HepG2 (cell line): ENCODE data around the gene MVB12A. TPM values are rescaled to one million over a fixed set of nuclear protein-coding genes. Genes with fewer than 3 reads are reported as not detected.

Experiments
- ATAC-seq: fragments of 200-7000 bp; cut with Tn5 transposase; 3 replicates; pipeline ENCODE4 v1.9.1; 2020; ENCODE audit warnings: mild to moderate bottlenecking, moderate library complexity
- BruUV-seq: library from RNA; stranded (reverse); fragments of 400-500 nt; replicated peaks from 2 replicates; lab custom pipeline; 2021; lab: Mats Ljungman, UMichigan
- CTCF ChIA-PET: fragments of 300-600 bp; formaldehyde crosslinking; extraction: SDS; loops from one replicate; lab custom pipeline; 2021; ENCODE audit warnings: low total read pairs, inconsistent platforms, low intra/inter-chr PET ratio; lab: Yijun Ruan, JAX
- POLR2A ChIA-PET: fragments of 350-600 bp; sonication (Branson Sonifier 250); formaldehyde crosslinking; loops from one replicate; lab custom pipeline; 2020; ENCODE audit warnings: antibody characterized with exemption, inconsistent platforms; lab: Yijun Ruan, JAX
- DNase-seq: peaks from one replicate; pipeline ENCODE4 v3.0.0-alpha.2; 2015; ENCODE audit warnings: low spot score
- FAIRE-seq: peaks from 3 replicates; lab custom pipeline; 2011; peaks lifted over from hg19 to GRCh38; lab: Jason Lieb, UNC
- H2AFZ ChIP-seq: one replicate; pipeline ENCODE4 v1.6.1; 2011; ENCODE audit warnings: low read length, inconsistent platforms
- H3K27ac ChIP-seq: fragments of 300-600 bp; 3 replicates; pipeline ENCODE4 v1.8.0; 2011; ENCODE audit warnings: mixed run types, mild to moderate bottlenecking, mixed read lengths, low read length, inconsistent platforms; ENCODE audit not compliant: insufficient read depth; ENCODE audit errors: extremely low read length
- H3K27me3 ChIP-seq, 2 experiments: fragments of 200-600 bp in 1 of 2; 2 replicates in 1 of 2; 3 replicates in 1 of 2; pipeline versions ENCODE4 v1.6.0 to v1.8.0; 2011; ENCODE audit warnings: low read length in 2 of 2, mild to moderate bottlenecking in 2 of 2, moderate library complexity in 2 of 2, inconsistent platforms in 1 of 2; ENCODE audit not compliant: insufficient read depth in 2 of 2, control insufficient read depth in 1 of 2
- H3K36me3 ChIP-seq, 2 experiments: fragments of 200-600 bp in 1 of 2; replicated peaks in 1 of 2; 2 replicates in 1 of 2; 3 replicates in 1 of 2; pipeline versions ENCODE4 v1.5.1 to v1.8.0; 2011; ENCODE audit warnings: low read length in 2 of 2, inconsistent platforms in 1 of 2; ENCODE audit not compliant: insufficient read depth in 2 of 2, control insufficient read depth in 1 of 2
- H3K4me1 ChIP-seq: 2 replicates; pipeline ENCODE4 v1.5.1; 2012; ENCODE audit warnings: low read length, inconsistent platforms; ENCODE audit not compliant: insufficient read depth
- H3K4me2 ChIP-seq: 2 replicates; pipeline ENCODE4 v1.6.0; 2011; ENCODE audit warnings: low read depth, low read length, inconsistent platforms
- H3K4me3 ChIP-seq, 3 experiments: fragments of 200-600 bp in 1 of 3; sonication (generic), shearing (Covaris generic) in 1 of 3; replicated peaks in 1 of 3; 2 replicates each; pipeline ENCODE4 v1.5.1; 2011 to 2016; ENCODE audit warnings: low read length in 3 of 3, inconsistent platforms in 2 of 3, low read depth in 2 of 3, mild to moderate bottlenecking in 2 of 3, control low read depth in 1 of 3, mixed read lengths in 1 of 3; ENCODE audit not compliant: insufficient read depth in 1 of 3
- H3K79me2 ChIP-seq: one replicate; pipeline ENCODE4 v1.6.1; 2011; ENCODE audit warnings: low read length, inconsistent platforms; ENCODE audit not compliant: insufficient read depth
- H3K9ac ChIP-seq: 2 replicates; pipeline ENCODE4 v1.6.0; 2011; ENCODE audit warnings: mild to moderate bottlenecking, low read depth, low read length, inconsistent platforms; ENCODE audit not compliant: insufficient read depth
- H3K9me3 ChIP-seq: 2 replicates; pipeline ENCODE4 v1.5.1; 2012; ENCODE audit warnings: mild to moderate bottlenecking, low read length
- H4K20me1 ChIP-seq: 2 replicates; pipeline ENCODE4 v1.6.0; 2011; ENCODE audit warnings: inconsistent platforms, mild to moderate bottlenecking, low read length, moderate library complexity; ENCODE audit not compliant: insufficient read depth
- BHLHE40 ChIP-seq: IDR thresholded peaks from 2 replicates; pipeline ENCODE4 v1.6.1; 2011; ENCODE audit warnings: low read length, improper control_type of control experiment
- HNF4A ChIP-seq: sonication (generic); formaldehyde crosslinking; IDR thresholded peaks from 2 replicates; pipeline ENCODE4 v1.4.0; 2020; ENCODE audit warnings: missing genetic modification reagents
- WGBS: methylation state at CpG from one replicate; pipeline ENCODE4 v1.1.6; 2017; ENCODE audit warnings: low lambda C conversion rate; 5-methylcytosine and 5-hydroxymethylcytosine counted together
- in situ Hi-C: cut with HindIII; loops from 2 replicates; pipeline ENCODE4 v1.10.0; 2017; ENCODE audit warnings: low pct_unique_long_range_greater_than_20kb; ENCODE audit not compliant: extremely low pct_ligation_motif_present
- intact Hi-C: fragments of 100-400 bp; cut with micrococcal nuclease; formaldehyde crosslinking; loops from one replicate; pipeline ENCODE4 v1.10.0; 2022; ENCODE audit not compliant: unreplicated experiment
- polyA plus RNA-seq, 8 experiments: library from polyadenylated mRNA; depleted of rRNA in 3 of 8; stranded (reverse) in 7 of 8; unstranded in 1 of 8; fragments of >200 nt; fragmentation: Illumina TruSeq in 4 of 8; extraction: Trizol in 4 of 8; gene quantifications; 2 replicates each; pipeline versions ENCODE4 v1.2.1 to v1.2.3, GENCODE V29; 2011 to 2016; ENCODE audit warnings: low read depth in 4 of 8, missing spikeins in 1 of 8, mixed read lengths in 1 of 8; ENCODE audit not compliant: insufficient read depth in 1 of 8
- total RNA-seq, 5 experiments: library from RNA; depleted of rRNA; stranded (reverse); fragments of >200 nt; fragmentation: Illumina TruSeq; extraction: Trizol; gene quantifications; 2 replicates each; pipeline ENCODE4 v1.2.3, GENCODE V29; 2016; ENCODE audit warnings: low read depth in 1 of 5
- TF ChIP-seq, protein P1 (sequence below): sonication (generic); formaldehyde crosslinking; IDR thresholded peaks from 2 replicates; pipeline ENCODE4 v1.5.1; 2020; ENCODE audit warnings: missing genetic modification reagents, mild to moderate bottlenecking, borderline replicate concordance
- TF ChIP-seq, protein P2 (sequence below): sonication (generic); formaldehyde crosslinking; conservative IDR thresholded peaks from 2 replicates; pipeline ENCODE4 v1.8.0; 2022; ENCODE audit warnings: missing genetic modification reagents
- TF ChIP-seq, protein P3 (sequence below): sonication (generic); formaldehyde crosslinking; IDR thresholded peaks from 2 replicates; pipeline ENCODE4 v1.5.0; 2020; ENCODE audit warnings: missing genetic modification reagents
- TF ChIP-seq, protein P4 (sequence below): sonication (generic); formaldehyde crosslinking; IDR thresholded peaks from 2 replicates; pipeline ENCODE4 v1.5.1; 2020; ENCODE audit warnings: mild to moderate bottlenecking, missing genetic modification reagents, moderate library complexity
- TF ChIP-seq, protein P5 (sequence below): sonication (generic); formaldehyde crosslinking; IDR thresholded peaks from 2 replicates; pipeline ENCODE4 v1.4.0; 2020; ENCODE audit warnings: missing genetic modification reagents

MVB12A gene
- total and polyA plus RNA-seq, 2 of the 13 experiments (the other 11 are each of a cell fraction or from before 2014, with no cell fraction given) = 35.7 to 36.1 TPM

DNA sequence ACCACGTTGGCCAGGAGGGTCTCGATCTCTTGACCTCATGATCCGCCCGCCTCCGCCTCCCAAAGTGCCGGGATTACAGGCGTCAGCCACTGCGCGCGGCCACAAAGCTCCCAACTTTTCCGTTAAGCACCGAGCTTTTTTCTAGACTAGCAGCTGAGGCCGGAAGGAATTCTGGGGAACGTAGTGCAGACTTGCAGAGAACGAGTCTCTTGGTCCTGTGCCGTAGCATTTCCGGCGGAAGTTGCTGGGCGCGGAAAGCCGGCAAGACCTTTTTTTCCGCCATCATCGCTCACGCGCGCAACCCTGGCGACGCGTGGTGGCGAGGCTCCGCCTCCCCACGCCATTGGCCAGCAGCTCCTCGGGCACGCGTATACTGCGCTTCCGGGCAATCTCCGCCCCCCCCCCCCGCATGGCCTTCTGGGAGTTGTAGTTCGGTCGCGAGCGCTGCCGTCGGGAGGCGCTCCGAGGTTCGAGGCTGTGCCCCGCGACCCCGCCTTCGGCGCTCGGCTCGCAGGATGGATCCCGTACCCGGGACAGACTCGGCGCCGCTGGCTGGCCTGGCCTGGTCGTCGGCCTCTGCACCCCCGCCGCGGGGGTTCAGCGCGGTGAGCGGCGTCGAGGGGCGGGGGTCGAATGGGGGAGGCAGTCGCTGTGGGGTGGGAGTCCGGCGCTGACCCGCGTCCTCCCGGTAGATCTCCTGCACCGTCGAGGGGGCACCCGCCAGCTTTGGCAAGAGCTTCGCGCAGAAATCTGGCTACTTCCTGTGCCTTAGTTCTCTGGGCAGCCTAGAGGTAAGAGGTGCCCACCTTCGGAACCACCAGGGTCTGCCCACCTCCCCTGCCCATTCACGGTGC, at the start of gene MVB12A (continued):
- TF ChIP-seq, protein P1, sequence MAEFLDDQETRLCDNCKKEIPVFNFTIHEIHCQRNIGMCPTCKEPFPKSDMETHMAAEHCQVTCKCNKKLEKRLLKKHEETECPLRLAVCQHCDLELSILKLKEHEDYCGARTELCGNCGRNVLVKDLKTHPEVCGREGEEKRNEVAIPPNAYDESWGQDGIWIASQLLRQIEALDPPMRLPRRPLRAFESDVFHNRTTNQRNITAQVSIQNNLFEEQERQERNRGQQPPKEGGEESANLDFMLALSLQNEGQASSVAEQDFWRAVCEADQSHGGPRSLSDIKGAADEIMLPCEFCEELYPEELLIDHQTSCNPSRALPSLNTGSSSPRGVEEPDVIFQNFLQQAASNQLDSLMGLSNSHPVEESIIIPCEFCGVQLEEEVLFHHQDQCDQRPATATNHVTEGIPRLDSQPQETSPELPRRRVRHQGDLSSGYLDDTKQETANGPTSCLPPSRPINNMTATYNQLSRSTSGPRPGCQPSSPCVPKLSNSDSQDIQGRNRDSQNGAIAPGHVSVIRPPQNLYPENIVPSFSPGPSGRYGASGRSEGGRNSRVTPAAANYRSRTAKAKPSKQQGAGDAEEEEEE (CRISPR knock-in tag) = no peak
- TF ChIP-seq, protein P2, sequence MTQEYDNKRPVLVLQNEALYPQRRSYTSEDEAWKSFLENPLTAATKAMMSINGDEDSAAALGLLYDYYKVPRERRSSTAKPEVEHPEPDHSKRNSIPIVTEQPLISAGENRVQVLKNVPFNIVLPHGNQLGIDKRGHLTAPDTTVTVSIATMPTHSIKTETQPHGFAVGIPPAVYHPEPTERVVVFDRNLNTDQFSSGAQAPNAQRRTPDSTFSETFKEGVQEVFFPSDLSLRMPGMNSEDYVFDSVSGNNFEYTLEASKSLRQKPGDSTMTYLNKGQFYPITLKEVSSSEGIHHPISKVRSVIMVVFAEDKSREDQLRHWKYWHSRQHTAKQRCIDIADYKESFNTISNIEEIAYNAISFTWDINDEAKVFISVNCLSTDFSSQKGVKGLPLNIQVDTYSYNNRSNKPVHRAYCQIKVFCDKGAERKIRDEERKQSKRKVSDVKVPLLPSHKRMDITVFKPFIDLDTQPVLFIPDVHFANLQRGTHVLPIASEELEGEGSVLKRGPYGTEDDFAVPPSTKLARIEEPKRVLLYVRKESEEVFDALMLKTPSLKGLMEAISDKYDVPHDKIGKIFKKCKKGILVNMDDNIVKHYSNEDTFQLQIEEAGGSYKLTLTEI (CRISPR knock-in tag) = no peak
- TF ChIP-seq, protein P3, sequence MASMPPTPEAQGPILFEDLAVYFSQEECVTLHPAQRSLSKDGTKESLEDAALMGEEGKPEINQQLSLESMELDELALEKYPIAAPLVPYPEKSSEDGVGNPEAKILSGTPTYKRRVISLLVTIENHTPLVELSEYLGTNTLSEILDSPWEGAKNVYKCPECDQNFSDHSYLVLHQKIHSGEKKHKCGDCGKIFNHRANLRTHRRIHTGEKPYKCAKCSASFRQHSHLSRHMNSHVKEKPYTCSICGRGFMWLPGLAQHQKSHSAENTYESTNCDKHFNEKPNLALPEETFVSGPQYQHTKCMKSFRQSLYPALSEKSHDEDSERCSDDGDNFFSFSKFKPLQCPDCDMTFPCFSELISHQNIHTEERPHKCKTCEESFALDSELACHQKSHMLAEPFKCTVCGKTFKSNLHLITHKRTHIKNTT (CRISPR knock-in tag) = no peak

DNA sequence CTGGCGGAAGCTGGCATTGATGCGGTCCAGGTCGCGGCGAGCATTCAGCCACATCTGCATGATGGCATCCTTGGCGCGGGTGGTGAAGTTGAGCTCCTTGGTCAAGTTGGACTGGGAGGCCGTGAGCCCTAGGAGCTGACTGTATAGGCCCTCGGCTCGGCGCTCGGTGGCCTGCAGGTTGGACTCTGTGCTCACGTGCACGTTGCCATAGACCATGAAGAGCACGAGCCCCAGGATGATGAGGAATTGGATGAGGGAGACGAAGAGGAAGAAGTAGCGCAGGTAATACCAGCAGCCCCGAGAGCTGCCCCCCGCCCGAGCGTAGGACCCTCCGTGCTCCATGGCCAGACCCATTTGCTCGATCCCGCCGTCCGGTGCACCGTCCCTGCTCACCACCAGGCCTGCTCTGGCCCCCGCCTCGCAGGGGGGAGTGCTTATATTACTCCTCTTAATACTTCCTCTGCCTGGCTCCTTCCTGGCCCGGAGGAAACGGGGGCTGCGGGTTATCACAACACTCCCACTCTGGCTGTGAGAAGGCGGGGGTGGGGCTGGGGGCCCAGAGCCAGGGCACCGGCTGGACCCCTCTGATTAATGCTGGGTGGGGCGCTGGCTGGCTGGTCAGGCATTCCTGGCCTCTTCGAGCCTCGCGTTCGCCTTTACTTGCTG, 42.8 kb upstream of the MVB12A start, which contains the start of gene PLVAP:
Gene PLVAP, minus strand, starts transcription at position 408 of the 666 bp plus-strand sequence. Its CDS starts 54 bp downstream, at position 354.
- no TSS peak for BruUV-seq
- ATAC-seq = peak; percentile 46
- H3K4me1 ChIP-seq = peaks cover 12% of the 10 kb centered on the region
- no peaks in the 10 kb centered on the region for H3K36me3 ChIP-seq
- H3K4me3 ChIP-seq = no peak within 1 kb of the TSS
- FAIRE-seq = no peak
- intact Hi-C loops (no loop called here), in situ Hi-C loops (no loop called here)
- ChIA-PET POLR2A (no interaction called here), CTCF (no interaction called here)
- H3K79me2 ChIP-seq = no peaks in the 10 kb centered on the region
- DNase-seq = no peak
- H3K27me3 ChIP-seq = peaks cover 0 to 8% of the 10 kb centered on the region in 2 experiments; a peak in 3 of 5 replicates
- H3K4me2 ChIP-seq = no peak within 1 kb of the TSS
- H3K27ac ChIP-seq = no peak within 1 kb of the TSS
- H2AFZ ChIP-seq = peak within 1 kb of the TSS; percentile 11
- H3K9me3 ChIP-seq = no peaks in the 10 kb centered on the region
- no peaks in the 10 kb centered on the region for H4K20me1 ChIP-seq
- WGBS = 26% methylated on average over 23 of the region's 39 CpGs
- TF ChIP-seq BHLHE40 (peak; percentile 87), HNF4A (CRISPR knock-in tag) (0 out of 2 replicates have a peak, but pooled peaks have one; percentile 5)
- TF ChIP-seq, protein P4, sequence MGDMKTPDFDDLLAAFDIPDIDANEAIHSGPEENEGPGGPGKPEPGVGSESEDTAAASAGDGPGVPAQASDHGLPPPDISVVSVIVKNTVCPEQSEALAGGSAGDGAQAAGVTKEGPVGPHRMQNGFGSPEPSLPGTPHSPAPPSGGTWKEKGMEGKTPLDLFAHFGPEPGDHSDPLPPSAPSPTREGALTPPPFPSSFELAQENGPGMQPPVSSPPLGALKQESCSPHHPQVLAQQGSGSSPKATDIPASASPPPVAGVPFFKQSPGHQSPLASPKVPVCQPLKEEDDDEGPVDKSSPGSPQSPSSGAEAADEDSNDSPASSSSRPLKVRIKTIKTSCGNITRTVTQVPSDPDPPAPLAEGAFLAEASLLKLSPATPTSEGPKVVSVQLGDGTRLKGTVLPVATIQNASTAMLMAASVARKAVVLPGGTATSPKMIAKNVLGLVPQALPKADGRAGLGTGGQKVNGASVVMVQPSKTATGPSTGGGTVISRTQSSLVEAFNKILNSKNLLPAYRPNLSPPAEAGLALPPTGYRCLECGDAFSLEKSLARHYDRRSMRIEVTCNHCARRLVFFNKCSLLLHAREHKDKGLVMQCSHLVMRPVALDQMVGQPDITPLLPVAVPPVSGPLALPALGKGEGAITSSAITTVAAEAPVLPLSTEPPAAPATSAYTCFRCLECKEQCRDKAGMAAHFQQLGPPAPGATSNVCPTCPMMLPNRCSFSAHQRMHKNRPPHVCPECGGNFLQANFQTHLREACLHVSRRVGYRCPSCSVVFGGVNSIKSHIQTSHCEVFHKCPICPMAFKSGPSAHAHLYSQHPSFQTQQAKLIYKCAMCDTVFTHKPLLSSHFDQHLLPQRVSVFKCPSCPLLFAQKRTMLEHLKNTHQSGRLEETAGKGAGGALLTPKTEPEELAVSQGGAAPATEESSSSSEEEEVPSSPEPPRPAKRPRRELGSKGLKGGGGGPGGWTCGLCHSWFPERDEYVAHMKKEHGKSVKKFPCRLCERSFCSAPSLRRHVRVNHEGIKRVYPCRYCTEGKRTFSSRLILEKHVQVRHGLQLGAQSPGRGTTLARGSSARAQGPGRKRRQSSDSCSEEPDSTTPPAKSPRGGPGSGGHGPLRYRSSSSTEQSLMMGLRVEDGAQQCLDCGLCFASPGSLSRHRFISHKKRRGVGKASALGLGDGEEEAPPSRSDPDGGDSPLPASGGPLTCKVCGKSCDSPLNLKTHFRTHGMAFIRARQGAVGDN (CRISPR knock-in tag) = peak; percentile 32; the same call in 1 of the 2 replicates
- TF ChIP-seq, protein P5, sequence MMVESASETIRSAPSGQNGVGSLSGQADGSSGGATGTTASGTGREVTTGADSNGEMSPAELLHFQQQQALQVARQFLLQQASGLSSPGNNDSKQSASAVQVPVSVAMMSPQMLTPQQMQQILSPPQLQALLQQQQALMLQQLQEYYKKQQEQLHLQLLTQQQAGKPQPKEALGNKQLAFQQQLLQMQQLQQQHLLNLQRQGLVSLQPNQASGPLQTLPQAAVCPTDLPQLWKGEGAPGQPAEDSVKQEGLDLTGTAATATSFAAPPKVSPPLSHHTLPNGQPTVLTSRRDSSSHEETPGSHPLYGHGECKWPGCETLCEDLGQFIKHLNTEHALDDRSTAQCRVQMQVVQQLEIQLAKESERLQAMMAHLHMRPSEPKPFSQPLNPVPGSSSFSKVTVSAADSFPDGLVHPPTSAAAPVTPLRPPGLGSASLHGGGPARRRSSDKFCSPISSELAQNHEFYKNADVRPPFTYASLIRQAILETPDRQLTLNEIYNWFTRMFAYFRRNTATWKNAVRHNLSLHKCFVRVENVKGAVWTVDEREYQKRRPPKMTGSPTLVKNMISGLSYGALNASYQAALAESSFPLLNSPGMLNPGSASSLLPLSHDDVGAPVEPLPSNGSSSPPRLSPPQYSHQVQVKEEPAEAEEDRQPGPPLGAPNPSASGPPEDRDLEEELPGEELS = no peak
- no peak within 1 kb of the TSS for H3K9ac ChIP-seq
